Gastroesophageal sphincter (tissue), 3 donors: ENCODE data around the gene MICAL1.

Source experiments
- CTCF ChIP-seq, 4 experiments: fragments of 200-600 bp in 2 of 4; fragments of 450-650 bp in 2 of 4; sonication (generic) in 1 of 4; IDR thresholded peaks; one replicate each; pipeline ENCODE4 v1.5.1; 2017 to 2019; ENCODE audit warnings: antibody characterized with exemption in 4 of 4, mild to moderate bottlenecking in 2 of 4, moderate library complexity in 2 of 4
- EP300 ChIP-seq: sonication (generic); formaldehyde crosslinking; IDR thresholded peaks from one replicate; pipeline ENCODE4 v1.6.1; 2017; ENCODE audit warnings: antibody characterized with exemption, mild to moderate bottlenecking

GRCh38 chr6:109406196-109406595 is 49.4 kb downstream of the MICAL1 start:
- TF ChIP-seq CTCF (IDR thresholded peaks at IDR 0.05), result no peak
- no peak for TF ChIP-seq EP300
